Endothelial cell of umbilical vein (primary cell): ENCODE measurements around the gene PNPLA7. TPM values are rescaled to one million over a fixed set of nuclear protein-coding genes. Genes with fewer than 3 reads are reported as not detected.
A peak's percentile ranks its signal among the peaks of the same experiment; 100 is the strongest.

Experiments
- BruUV-seq: library from RNA; stranded (reverse); fragments of 400-500 nt; replicated peaks from 2 replicates; lab custom pipeline; 2021; lab: Mats Ljungman, UMichigan
- CTCF ChIA-PET: fragments of 300-600, 350-600 bp; sonication (Branson Sonifier 250); formaldehyde crosslinking; loops from one replicate; lab custom pipeline; 2021; ENCODE audit warnings: antibody characterized with exemption, inconsistent platforms; lab: Charles Lee
- POLR2A ChIA-PET: fragments of 300-600, 350-600 bp; sonication (Branson Sonifier 250); formaldehyde crosslinking; loops from one replicate; lab custom pipeline; 2021; ENCODE audit warnings: antibody characterized with exemption, inconsistent platforms; lab: Charles Lee
- DNase-seq: peaks from one replicate; pipeline ENCODE4 v3.0.0-alpha.2; 2011; ENCODE audit warnings: low read depth, low spot score
- FAIRE-seq: peaks from 2 replicates; lab custom pipeline; 2011; peaks lifted over from hg19 to GRCh38; lab: Jason Lieb, UNC
- H2AFZ ChIP-seq: 2 replicates; pipeline ENCODE4 v1.6.0; 2012; ENCODE audit warnings: low read depth, low read length, control low read depth, inconsistent platforms
- H3K27ac ChIP-seq: 2 replicates; pipeline ENCODE4 v1.5.1; 2011; ENCODE audit warnings: low read depth, mild to moderate bottlenecking, control low read depth, low read length, moderate library complexity; ENCODE audit not compliant: insufficient read depth
- H3K27me3 ChIP-seq, 2 experiments: 2 replicates each; pipeline versions ENCODE4 v1.6.0 to v1.6.1; 2011; ENCODE audit warnings: low read length in 2 of 2, mixed read lengths in 1 of 2; ENCODE audit not compliant: control insufficient read depth in 2 of 2, insufficient read depth in 2 of 2
- H3K36me3 ChIP-seq, 2 experiments: 2 replicates in 1 of 2; 3 replicates in 1 of 2; pipeline ENCODE4 v1.5.1; 2011; ENCODE audit warnings: low read length in 2 of 2, mild to moderate bottlenecking in 1 of 2, moderate library complexity in 1 of 2; ENCODE audit not compliant: control insufficient read depth in 2 of 2, insufficient read depth in 2 of 2; ENCODE audit errors: extremely low read depth in 1 of 2
- H3K4me1 ChIP-seq: 3 replicates; pipeline ENCODE4 v1.5.1; 2011; ENCODE audit warnings: mild to moderate bottlenecking, low read length; ENCODE audit not compliant: control insufficient read depth, insufficient read depth; ENCODE audit errors: extremely low read depth
- H3K4me2 ChIP-seq: 2 replicates; pipeline ENCODE4 v1.6.1; 2011; ENCODE audit warnings: low read length, control low read depth, mixed read lengths; ENCODE audit not compliant: insufficient read depth
- H3K4me3 ChIP-seq, 3 experiments: fragments of 200-600 bp in 1 of 3; sonication (generic), shearing (Covaris generic) in 1 of 3; replicated peaks in 1 of 3; 2 replicates each; pipeline ENCODE4 v1.5.1; 2011 to 2016; ENCODE audit warnings: control low read depth in 3 of 3, low read length in 3 of 3, mild to moderate bottlenecking in 2 of 3, inconsistent platforms in 1 of 3, low read depth in 1 of 3, moderate library complexity in 1 of 3; ENCODE audit not compliant: insufficient read depth in 1 of 3
- H3K79me2 ChIP-seq: 2 replicates; pipeline ENCODE4 v1.6.0; 2012; ENCODE audit warnings: low read length, inconsistent platforms; ENCODE audit not compliant: control insufficient read depth, insufficient read depth
- H3K9ac ChIP-seq: replicated peaks from 2 replicates; pipeline ENCODE3; 2011; ENCODE audit warnings: low read length, control low read depth; ENCODE audit not compliant: insufficient read depth; ENCODE audit errors: extremely low read depth
- H3K9me1 ChIP-seq: replicated peaks from 3 replicates; pipeline ENCODE4 v1.6.0; 2011; ENCODE audit warnings: mild to moderate bottlenecking, low read length; ENCODE audit not compliant: control insufficient read depth, insufficient read depth; ENCODE audit errors: extremely low read depth
- H3K9me3 ChIP-seq: replicated peaks from 2 replicates; pipeline ENCODE4 v1.5.1; 2012; ENCODE audit warnings: low read length, inconsistent platforms; ENCODE audit not compliant: control insufficient read depth, insufficient read depth
- H4K20me1 ChIP-seq: replicated peaks from 2 replicates; pipeline ENCODE3; 2011; ENCODE audit warnings: mild to moderate bottlenecking, low read length; ENCODE audit not compliant: control insufficient read depth, insufficient read depth; ENCODE audit errors: extremely low read depth
- FOS ChIP-seq: IDR thresholded peaks from 2 replicates; pipeline ENCODE4 v1.6.1; 2011; ENCODE audit warnings: mild to moderate bottlenecking, low read length, moderate library complexity, borderline replicate concordance; ENCODE audit not compliant: insufficient read depth
- GATA2 ChIP-seq: IDR thresholded peaks from 2 replicates; pipeline ENCODE4 v1.7.0; 2011; ENCODE audit warnings: low read depth, mild to moderate bottlenecking, moderate library complexity, mixed read lengths, low read length; ENCODE audit not compliant: insufficient read length, insufficient read depth
- JUN ChIP-seq: IDR thresholded peaks from 2 replicates; pipeline ENCODE4 v1.6.1; 2011; ENCODE audit warnings: borderline replicate concordance, low read depth; ENCODE audit not compliant: insufficient read length, insufficient read depth
- MYC ChIP-seq: IDR thresholded peaks from one replicate; pipeline ENCODE4 v1.6.1; 2011; ENCODE audit warnings: mild to moderate bottlenecking, low read depth, low read length
- POLR2AphosphoS5 ChIP-seq: IDR thresholded peaks from 2 replicates; pipeline ENCODE4 v1.6.1; 2012; ENCODE audit warnings: low read depth, mild to moderate bottlenecking, control low read depth, low read length, moderate library complexity; ENCODE audit not compliant: insufficient read depth
- dilution Hi-C: fragments of 300-500 bp; cut with MboI; formaldehyde crosslinking; loops from one replicate; pipeline ENCODE4 v1.15.0; 2019; ENCODE audit warnings: low sequenced_read_pairs; ENCODE audit not compliant: extremely low pct_ligation_motif_present
- intact Hi-C: fragments of 100-400 bp; cut with micrococcal nuclease; formaldehyde crosslinking; loops from one replicate; pipeline ENCODE4 v1.10.0; 2022
- polyA plus RNA-seq, 4 experiments: library from polyadenylated mRNA; depleted of rRNA in 3 of 4; stranded (reverse) in 3 of 4; unstranded in 1 of 4; fragments of >200 nt; gene quantifications; 2 replicates each; pipeline versions ENCODE4 v1.2.1 to v1.2.3, GENCODE V29; 2011 to 2012; ENCODE audit warnings: missing spikeins in 1 of 4
- total RNA-seq: library from RNA; stranded (reverse); gene quantifications from 2 replicates; pipeline ENCODE4 v1.2.3, GENCODE V29; 2021
- TF ChIP-seq, protein P1 (sequence below): IDR thresholded peaks from 2 replicates; pipeline ENCODE4 v1.6.1; 2011; ENCODE audit not compliant: insufficient read depth, insufficient read length
- TF ChIP-seq, protein P2 (sequence below), 2 donors: IDR thresholded peaks; 1 replicate in 1 of 2; 2 replicates in 1 of 2; pipeline ENCODE4 v1.5.1; 2011; ENCODE audit warnings: low read length in 2 of 2, mild to moderate bottlenecking in 2 of 2, moderate library complexity in 2 of 2, control low read depth in 1 of 2, inconsistent platforms in 1 of 2, low read depth in 1 of 2; ENCODE audit not compliant: insufficient read depth in 1 of 2; ENCODE audit errors: extremely low read depth in 1 of 2

The PNPLA7 gene
- total and polyA plus RNA-seq, 2 donors (not counting 3 experiments of a cell fraction or from before 2014, with no cell fraction given) = 1.0 to 1.9 TPM

DNA sequence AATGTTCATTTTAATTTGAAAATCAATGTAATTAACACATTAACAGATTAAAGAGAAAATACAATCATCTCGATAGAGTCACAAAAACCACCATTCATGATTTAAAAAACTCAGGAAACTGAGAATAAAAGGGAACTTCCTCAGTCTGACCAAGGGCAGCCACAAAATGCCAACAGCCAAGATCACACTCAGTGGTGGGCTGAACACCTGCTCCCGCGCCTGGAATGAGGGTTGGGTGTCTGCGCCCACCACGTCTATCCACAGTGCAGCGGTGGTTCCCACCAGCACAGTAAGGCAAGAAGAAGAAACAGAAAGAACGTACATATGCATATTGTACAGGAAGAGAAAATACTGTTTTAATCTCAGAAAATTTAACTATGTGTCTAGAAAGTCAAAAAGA is 79.4 kb downstream of the PNPLA7 start:
- H3K36me3 ChIP-seq = no peaks in the 10 kb centered on the region
- H3K9ac ChIP-seq = no peak overlapping the region
- peaks cover 2% of the 10 kb centered on the region in 2 experiments for H3K27me3 ChIP-seq
- FAIRE-seq = no peak
- no peaks in the 10 kb centered on the region for H4K20me1 ChIP-seq
- peaks cover 4% of the 10 kb centered on the region for H3K4me1 ChIP-seq
- no peaks in the 10 kb centered on the region for H3K9me1 ChIP-seq
- no peak overlapping the region for H3K27ac ChIP-seq
- H3K79me2 ChIP-seq = no peaks in the 10 kb centered on the region
- H3K9me3 ChIP-seq = no peaks in the 10 kb centered on the region
- no peak overlapping the region for H3K4me3 ChIP-seq
- intact Hi-C loops = no loop called here
- POLR2A ChIA-PET = no interaction called here
- CTCF ChIA-PET = no interaction called here
- DNase-seq = peak; percentile 33
- dilution Hi-C loops = no loop called here
- no TSS peak for BruUV-seq
- no peak overlapping the region for H3K4me2 ChIP-seq
- H2AFZ ChIP-seq = no peak overlapping the region
- no peak for TF ChIP-seq GATA2

DNA sequence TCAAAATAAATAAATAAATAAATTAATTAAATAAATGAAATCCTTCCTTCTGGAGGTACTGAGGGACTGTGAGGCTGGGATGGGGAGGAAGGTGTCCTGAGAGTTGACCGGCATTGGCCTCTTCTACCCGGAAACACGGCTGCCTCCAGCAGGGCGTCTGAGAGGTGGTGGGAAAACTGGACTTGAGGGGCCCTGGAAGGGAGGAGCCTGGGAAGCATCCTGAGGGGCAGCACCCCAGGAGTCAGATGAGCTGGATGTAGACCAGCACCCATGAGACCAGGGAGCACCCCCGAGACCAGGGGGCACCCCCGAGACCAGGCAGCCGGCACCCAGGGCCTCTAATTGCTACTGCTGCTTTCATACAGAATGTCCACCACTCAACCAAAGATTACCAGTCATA is 82.3 kb downstream of the PNPLA7 start:
- no peak overlapping the region for H2AFZ ChIP-seq
- DNase-seq (no peak), FAIRE-seq (no peak)
- H3K4me2 ChIP-seq = no peak overlapping the region
- no TSS peak for BruUV-seq
- H3K36me3 ChIP-seq = no peaks in the 10 kb centered on the region
- intact Hi-C loops (no loop called here), dilution Hi-C loops (no loop called here)
- H4K20me1 ChIP-seq = no peaks in the 10 kb centered on the region
- H3K4me1 ChIP-seq = peaks cover 4% of the 10 kb centered on the region
- peaks cover 2% of the 10 kb centered on the region in 2 experiments for H3K27me3 ChIP-seq
- no peaks in the 10 kb centered on the region for H3K9me1 ChIP-seq
- POLR2A ChIA-PET = interaction anchor here (0.5 kb wide), 1 partner anchor 67 kb away, joined by 3 read pairs; no protein-coding TSS in a partner anchor
- no peaks in the 10 kb centered on the region for H3K79me2 ChIP-seq
- TF ChIP-seq GATA2 (no peak), JUN (no peak), MYC (no peak), POLR2AphosphoS5 (no peak), FOS (no peak)
- TF ChIP-seq, protein P1, sequence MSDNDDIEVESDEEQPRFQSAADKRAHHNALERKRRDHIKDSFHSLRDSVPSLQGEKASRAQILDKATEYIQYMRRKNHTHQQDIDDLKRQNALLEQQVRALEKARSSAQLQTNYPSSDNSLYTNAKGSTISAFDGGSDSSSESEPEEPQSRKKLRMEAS = no peak
- TF ChIP-seq, protein P2, sequence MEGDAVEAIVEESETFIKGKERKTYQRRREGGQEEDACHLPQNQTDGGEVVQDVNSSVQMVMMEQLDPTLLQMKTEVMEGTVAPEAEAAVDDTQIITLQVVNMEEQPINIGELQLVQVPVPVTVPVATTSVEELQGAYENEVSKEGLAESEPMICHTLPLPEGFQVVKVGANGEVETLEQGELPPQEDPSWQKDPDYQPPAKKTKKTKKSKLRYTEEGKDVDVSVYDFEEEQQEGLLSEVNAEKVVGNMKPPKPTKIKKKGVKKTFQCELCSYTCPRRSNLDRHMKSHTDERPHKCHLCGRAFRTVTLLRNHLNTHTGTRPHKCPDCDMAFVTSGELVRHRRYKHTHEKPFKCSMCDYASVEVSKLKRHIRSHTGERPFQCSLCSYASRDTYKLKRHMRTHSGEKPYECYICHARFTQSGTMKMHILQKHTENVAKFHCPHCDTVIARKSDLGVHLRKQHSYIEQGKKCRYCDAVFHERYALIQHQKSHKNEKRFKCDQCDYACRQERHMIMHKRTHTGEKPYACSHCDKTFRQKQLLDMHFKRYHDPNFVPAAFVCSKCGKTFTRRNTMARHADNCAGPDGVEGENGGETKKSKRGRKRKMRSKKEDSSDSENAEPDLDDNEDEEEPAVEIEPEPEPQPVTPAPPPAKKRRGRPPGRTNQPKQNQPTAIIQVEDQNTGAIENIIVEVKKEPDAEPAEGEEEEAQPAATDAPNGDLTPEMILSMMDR (IDR thresholded peaks at IDR 0.05; ENCODE audit: extremely low read depth in 1 of 2, insufficient read depth in 1 of 2, low read depth in 1 of 2, low read length in 2 of 2) = no peak
- H3K4me3 ChIP-seq = no peak overlapping the region
- no peak overlapping the region for H3K9ac ChIP-seq
- H3K27ac ChIP-seq = no peak overlapping the region
- CTCF ChIA-PET = interaction anchor here (1.0 kb wide), 1 partner anchor 22 kb away, joined by 3 read pairs; no protein-coding TSS in a partner anchor
- H3K9me3 ChIP-seq = no peaks in the 10 kb centered on the region
